Breast epithelium (tissue), 3 donors: ENCODE measurements around the gene HGD.
"Not testable (repeated sequence)": the region's sequence is repeated elsewhere in the genome, so short reads cannot be mapped to it uniquely, and the experiment has no call there.

Experiments
- CTCF ChIP-seq, 3 donors: fragments of 450-650 bp; IDR thresholded peaks; one replicate each; pipeline ENCODE4 v1.5.1; 2016 to 2017; ENCODE audit warnings: antibody characterized with exemption in 3 of 3, mild to moderate bottlenecking in 3 of 3, moderate library complexity in 3 of 3
- POLR2A ChIP-seq: fragments of 450-650 bp; IDR thresholded peaks from one replicate; pipeline ENCODE4 v1.6.1; 2016; ENCODE audit warnings: antibody characterized with exemption, mild to moderate bottlenecking, moderate library complexity
- POLR2AphosphoS5 ChIP-seq, 3 donors: sonication (generic); formaldehyde crosslinking; IDR thresholded peaks; one replicate each; pipeline ENCODE4 v1.6.1; 2017; ENCODE audit warnings: antibody characterized with exemption in 3 of 3

GRCh38 chr3:120677193-120677592 is 4.8 kb downstream of the HGD start:
- not testable (repeated sequence) for TF ChIP-seq CTCF (IDR thresholded peaks at IDR 0.05); POLR2AphosphoS5 (IDR thresholded peaks at IDR 0.05); POLR2A
